Dendritic cell treated with granulocyte-macrophage colony-stimulating factor and Interleukin-4, amounts not matched to agents 40 ng/mL and 50 ng/mL, for 4 days (primary cell): Measurements from ENCODE around the gene PNMA1.

Source experiments
- H3K27ac Mint-ChIP-seq: one replicate; pipeline ENCODE4 v1.8.0; 2022; ENCODE audit warnings: mild to moderate bottlenecking, mixed read lengths
- H3K27me3 Mint-ChIP-seq: one replicate; pipeline ENCODE4 v1.8.0; 2022; ENCODE audit warnings: mild to moderate bottlenecking, mixed read lengths
- H3K36me3 Mint-ChIP-seq: one replicate; pipeline ENCODE4 v1.8.0; 2022; ENCODE audit warnings: low read depth, mixed read lengths
- H3K4me1 Mint-ChIP-seq: one replicate; pipeline ENCODE4 v1.8.0; 2022; ENCODE audit warnings: low read depth, mixed read lengths
- H3K4me3 Mint-ChIP-seq: one replicate; pipeline ENCODE4 v1.8.0; 2022; ENCODE audit warnings: mild to moderate bottlenecking, moderate library complexity, mixed read lengths
- H3K9me3 Mint-ChIP-seq: one replicate; pipeline ENCODE4 v1.8.0; 2022; ENCODE audit warnings: mixed read lengths
- intact Hi-C: fragments of 100-400 bp; cut with micrococcal nuclease; formaldehyde crosslinking; loops from one replicate; pipeline ENCODE4 v1.15.0; 2022

PNMA1 gene

GRCh38 chr14:73663548-73664212 is 50.5 kb downstream of the PNMA1 start:
- Mint-ChIP-seq H3K4me3 (no peak overlapping the region), H3K27me3 (no peaks in the 10 kb centered on the region), H3K27ac (no peak overlapping the region), H3K4me1 (peaks cover 5% of the 10 kb centered on the region), H3K9me3 (no peaks in the 10 kb centered on the region), H3K36me3 (peaks cover 7% of the 10 kb centered on the region)
- intact Hi-C loops, result no loop called here

GRCh38 chr14:73662487-73662943 is 51.7 kb downstream of the PNMA1 start:
- Mint-ChIP-seq H3K4me1 (peaks cover 5% of the 10 kb centered on the region), H3K36me3 (peaks cover 7% of the 10 kb centered on the region)
- intact Hi-C loops, result no loop called here

GRCh38 chr14:73661872-73662271 is 52.3 kb downstream of the PNMA1 start:
- Mint-ChIP-seq H3K4me3 (no peak overlapping the region), H3K4me1 (peaks cover 4% of the 10 kb centered on the region), H3K36me3 (peaks cover 7% of the 10 kb centered on the region), H3K9me3 (no peaks in the 10 kb centered on the region), H3K27ac (no peak overlapping the region), H3K27me3 (no peaks in the 10 kb centered on the region)
- intact Hi-C loops, result no loop called here

More at GRCh38 chr14:73662487-73662943, 51.7 kb downstream of the PNMA1 start:
- no peak overlapping the region for H3K27ac Mint-ChIP-seq
- no peaks in the 10 kb centered on the region for H3K27me3 Mint-ChIP-seq
- H3K4me3 Mint-ChIP-seq, result no peak overlapping the region
- H3K9me3 Mint-ChIP-seq, result no peaks in the 10 kb centered on the region
